HEK293T (cell line): ENCODE measurements around the gene ZFP3.

Source experiments
- FOXM1 ChIP-seq: fragments of 450-650 bp; IDR thresholded peaks from 2 replicates; pipeline ENCODE4 v1.6.1; 2017; ENCODE audit warnings: mild to moderate bottlenecking, borderline replicate concordance
- NFRKB ChIP-seq: fragments of 450-650 bp; IDR thresholded peaks from 2 replicates; pipeline ENCODE4 v1.6.1; 2016; ENCODE audit warnings: mild to moderate bottlenecking, moderate library complexity
- PKNOX1 ChIP-seq: fragments of 450-650 bp; IDR thresholded peaks from 2 replicates; pipeline ENCODE4 v1.6.1; 2016
- SP1 ChIP-seq: fragments of 450-650 bp; IDR thresholded peaks from 2 replicates; pipeline ENCODE4 v1.6.1; 2017

GRCh38 chr17:5120036-5120435 lies 41.8 kb downstream of the ZFP3 start:
- TF ChIP-seq PKNOX1 (no peak), SP1 (no peak), FOXM1 (no peak), NFRKB (no peak)
